ENCODE measurements around the gene B3GALT6. TPM values are rescaled to one million over a fixed set of nuclear protein-coding genes. Genes with fewer than 3 reads are reported as not detected.

B3GALT6 gene
- total RNA-seq, 1 donor from 2014 or later, result 31.9 TPM

- Mint-ChIP-seq H3K9me3 (ENCODE audit: low read depth) (no peaks in the 10 kb centered on the region), H3K4me3 (ENCODE audit: low read depth) (no peak overlapping the region), H3K4me1 (ENCODE audit: low read depth) (no peaks in the 10 kb centered on the region), H3K27me3 (no peaks in the 10 kb centered on the region), H3K36me3 (ENCODE audit: insufficient read depth) (peaks cover 6% of the 10 kb centered on the region), H3K27ac (no peak overlapping the region)
- no peak for DNase-seq (ENCODE audit: low spot score, unreplicated experiment)
- no peak for TF ChIP-seq CTCF (IDR thresholded peaks at IDR 0.05; ENCODE audit: unreplicated experiment)
Measured at GRCh38 chr1:1215080-1215676, 16.9 kb upstream of the B3GALT6 start.

- no peaks in the 10 kb centered on the region for H3K4me1 Mint-ChIP-seq (ENCODE audit: low read depth)
- no peak overlapping the region for H3K27ac Mint-ChIP-seq
- no peaks in the 10 kb centered on the region for H3K27me3 Mint-ChIP-seq
- H3K9me3 Mint-ChIP-seq (ENCODE audit: low read depth), result no peaks in the 10 kb centered on the region
- no peak overlapping the region for H3K4me3 Mint-ChIP-seq (ENCODE audit: low read depth)
- TF ChIP-seq CTCF (IDR thresholded peaks at IDR 0.05; ENCODE audit: unreplicated experiment), result no peak
- H3K36me3 Mint-ChIP-seq (ENCODE audit: insufficient read depth), result peaks cover 10% of the 10 kb centered on the region
- no peak for DNase-seq (ENCODE audit: low spot score, unreplicated experiment)
Measured at GRCh38 chr1:1215881-1216605, 16.0 kb upstream of the B3GALT6 start.

DNA sequence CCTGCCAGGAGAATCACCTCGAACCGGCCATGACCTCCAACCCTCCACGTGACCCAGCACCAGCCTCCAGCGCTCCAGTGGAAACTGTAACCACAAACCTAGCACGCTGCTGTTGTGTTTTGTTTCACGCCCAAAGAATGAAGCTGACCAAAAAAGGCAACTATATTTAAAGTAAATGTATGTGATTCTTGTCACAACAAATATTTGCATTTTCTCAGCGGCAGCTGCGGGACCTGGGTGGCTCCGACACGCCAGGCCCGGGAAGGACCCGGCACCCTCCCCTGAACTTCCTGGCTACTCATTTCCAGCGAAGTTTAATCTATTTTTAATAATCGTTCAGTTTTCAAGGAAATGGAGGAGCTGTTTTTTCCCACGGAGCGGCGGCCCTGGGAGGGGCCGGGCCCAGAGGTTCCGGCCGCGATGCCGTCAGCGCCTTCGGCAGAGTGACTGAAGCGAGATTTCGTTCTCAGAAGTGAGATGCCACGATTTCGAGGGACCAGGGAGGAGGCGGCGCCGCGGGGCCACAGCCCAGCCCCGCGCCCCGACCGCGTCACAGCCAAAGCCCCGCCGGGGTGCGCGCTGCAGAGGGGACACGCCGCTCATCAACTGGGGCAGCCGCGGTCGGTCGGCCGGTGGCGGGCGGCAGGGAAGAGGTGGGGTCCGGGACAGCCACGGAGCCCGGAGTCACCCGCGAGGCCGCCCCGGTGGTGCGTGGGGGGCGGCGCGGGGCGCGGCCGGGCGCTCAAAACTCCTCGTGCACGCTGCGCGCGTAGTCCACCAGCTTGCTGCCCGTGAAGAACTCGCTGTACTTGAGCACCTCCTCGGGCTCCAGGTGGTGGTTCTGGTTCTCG is 15.0 kb upstream of the B3GALT6 start:
- TF ChIP-seq CTCF (IDR thresholded peaks at IDR 0.05; ENCODE audit: unreplicated experiment), result no peak
- no peaks in the 10 kb centered on the region for H3K27me3 Mint-ChIP-seq
- no peak overlapping the region for H3K4me3 Mint-ChIP-seq (ENCODE audit: low read depth)
- no peaks in the 10 kb centered on the region for H3K4me1 Mint-ChIP-seq (ENCODE audit: low read depth)
- no peak overlapping the region for H3K27ac Mint-ChIP-seq
- no peak for DNase-seq (ENCODE audit: low spot score, unreplicated experiment)
- no peaks in the 10 kb centered on the region for H3K9me3 Mint-ChIP-seq (ENCODE audit: low read depth)
- peaks cover 12% of the 10 kb centered on the region for H3K36me3 Mint-ChIP-seq (ENCODE audit: insufficient read depth)

DNA sequence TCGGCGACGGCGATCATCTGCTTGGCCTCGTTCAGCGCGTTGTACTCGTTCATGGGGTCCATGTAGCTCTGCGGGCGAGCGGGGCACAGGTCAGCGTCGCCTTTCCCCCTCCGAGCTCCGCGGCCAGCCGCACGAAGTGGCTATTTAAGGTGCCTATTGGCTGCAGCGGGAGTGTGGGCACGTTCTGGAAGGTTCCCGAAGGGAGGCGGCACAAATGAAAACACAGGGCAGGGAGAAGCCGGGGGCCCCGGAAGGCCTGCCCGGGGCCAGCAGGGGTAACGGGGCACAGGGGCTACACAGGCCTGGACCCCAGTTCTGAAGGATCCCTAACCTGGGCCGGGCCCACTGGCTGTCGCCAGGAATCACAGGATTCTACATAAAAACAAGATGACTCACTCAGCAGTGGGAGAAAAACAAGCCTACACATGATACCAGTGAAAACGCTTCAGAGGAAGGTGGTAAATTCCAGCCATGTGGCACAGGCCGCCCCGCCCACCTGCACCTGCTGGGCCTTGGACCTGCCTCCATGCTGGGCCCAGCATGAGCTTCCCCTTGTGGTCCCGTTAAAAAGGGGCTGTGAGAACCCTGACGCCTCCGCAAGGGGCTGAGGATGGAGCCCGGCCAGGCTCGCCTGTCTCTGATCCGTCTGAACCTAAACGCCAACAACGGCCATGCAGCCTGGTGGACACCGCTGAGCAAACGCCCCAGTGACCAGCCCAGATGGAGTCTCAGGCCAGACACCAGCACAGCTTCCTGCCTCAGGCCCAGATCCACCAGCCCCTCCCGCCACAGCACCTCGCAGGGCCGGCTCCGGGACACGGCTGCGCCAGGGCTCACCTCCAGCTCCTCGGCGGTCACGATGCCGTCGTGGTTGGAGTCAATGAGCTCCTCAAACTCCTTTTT is 14.2 kb upstream of the B3GALT6 start:
- peaks cover 14% of the 10 kb centered on the region for H3K36me3 Mint-ChIP-seq (ENCODE audit: insufficient read depth)
- H3K4me1 Mint-ChIP-seq (ENCODE audit: low read depth), result no peaks in the 10 kb centered on the region
- H3K27me3 Mint-ChIP-seq, result no peaks in the 10 kb centered on the region
- H3K4me3 Mint-ChIP-seq (ENCODE audit: low read depth), result no peak overlapping the region
- no peak for TF ChIP-seq CTCF (IDR thresholded peaks at IDR 0.05; ENCODE audit: unreplicated experiment)
- H3K9me3 Mint-ChIP-seq (ENCODE audit: low read depth), result no peaks in the 10 kb centered on the region
- no peak for DNase-seq (ENCODE audit: low spot score, unreplicated experiment)
- no peak overlapping the region for H3K27ac Mint-ChIP-seq
